ENCODE results near the gene HMCN1.

DNA sequence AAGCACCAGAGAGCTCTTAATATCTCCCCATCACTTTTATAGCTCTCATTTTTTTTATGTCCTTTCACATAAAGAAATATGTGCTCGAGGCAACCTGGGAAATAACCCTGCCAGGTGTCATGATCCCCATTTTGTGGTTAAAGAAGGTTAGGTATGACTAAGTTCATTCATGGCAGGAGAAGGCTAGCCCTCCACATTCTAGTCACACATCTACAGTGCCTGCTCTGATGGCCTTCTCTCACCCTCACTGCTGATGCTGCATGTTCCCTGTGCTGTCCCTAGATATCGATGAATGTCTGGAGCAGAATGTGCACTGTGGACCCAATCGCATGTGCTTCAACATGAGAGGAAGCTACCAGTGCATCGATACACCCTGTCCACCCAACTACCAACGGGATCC lies 453.4 kb downstream of the HMCN1 start:
- TF ChIP-seq ZNF384 (IDR thresholded peaks at IDR 0.05) = no peak
- no peak for TF ChIP-seq CTBP1 (IDR thresholded peaks at IDR 0.05; ENCODE audit: borderline replicate concordance)
- TF ChIP-seq FOXM1 (IDR thresholded peaks at IDR 0.05; ENCODE audit: borderline replicate concordance) = no peak
- TF ChIP-seq NFRKB (IDR thresholded peaks at IDR 0.05) = no peak
